SJCRH30 (cell line): ENCODE results near the gene PGM2L1. TPM values are rescaled to one million over a fixed set of nuclear protein-coding genes. Genes with fewer than 3 reads are reported as not detected.

Experiments
- total RNA-seq: library from RNA; depleted of rRNA; stranded (reverse); fragments of >200 nt; shearing (Covaris generic); gene quantifications from 2 replicates; pipeline ENCODE4 v1.2.3, GENCODE V29; 2014; rRNA removed

The PGM2L1 gene
- total RNA-seq, 1 experiment from 2014 or later: 9.0 TPM

Other genes starting within 250 kb of the PGM2L1 start
- 27.5 and 31.3 TPM in 2 replicates for gene C2CD3, start 227.4 kb downstream of the PGM2L1 start, total RNA-seq
- 52.7 and 56.5 TPM in 2 replicates for gene PPME1, start 227.1 kb downstream of the PGM2L1 start, total RNA-seq
- not detected in 2 replicates for gene P4HA3, start 86.8 kb downstream of the PGM2L1 start, total RNA-seq
- not detected in 2 replicates for gene KCNE3, start 69.1 kb upstream of the PGM2L1 start, total RNA-seq
- 2.6 and 5.1 TPM in 2 replicates for gene LIPT2, start 95.3 kb upstream of the PGM2L1 start, total RNA-seq
- 25.2 and 28.4 TPM in 2 replicates for gene POLD3, start 194.1 kb upstream of the PGM2L1 start, total RNA-seq